Measurements from ENCODE around the gene FAM217B.
A peak's percentile ranks its signal among the peaks of the same experiment; 100 is the strongest.

Gene FAM217B

GRCh38 chr20:59933849-59934585 lies 6.2 kb upstream of the FAM217B start:
- H3K36me3 Mint-ChIP-seq: peaks cover 13% of the 10 kb centered on the region
- DNase-seq (ENCODE audit: low spot score in 2 of 2) (peak; percentile 84 to 91), ATAC-seq (peak; percentile 90)
- peak overlapping the region; percentile 71 for H3K4me3 Mint-ChIP-seq
- H3K4me1 Mint-ChIP-seq: peaks cover 11% of the 10 kb centered on the region
- no peaks in the 10 kb centered on the region for H3K9me3 Mint-ChIP-seq
- peak overlapping the region; percentile 54 for H3K27ac Mint-ChIP-seq

- Mint-ChIP-seq H3K4me1 (peaks cover 11% of the 10 kb centered on the region), H3K27ac (no peak overlapping the region)
These were observed 4.6 kb upstream of the FAM217B start for GRCh38 chr20:59935457-59936185.

GRCh38 chr20:59936409-59936808 lies 3.8 kb upstream of the FAM217B start:
- H3K27ac Mint-ChIP-seq: no peak overlapping the region

More at GRCh38 chr20:59935457-59936185, 4.6 kb upstream of the FAM217B start:
- ATAC-seq (no peak), DNase-seq (ENCODE audit: low spot score in 2 of 2) (no peak)
- H3K9me3 Mint-ChIP-seq: no peaks in the 10 kb centered on the region
- H3K36me3 Mint-ChIP-seq: peaks cover 13% of the 10 kb centered on the region
- H3K4me3 Mint-ChIP-seq: no peak overlapping the region

GRCh38 chr20:59937150-59937549 lies 3.0 kb upstream of the FAM217B start:
- H3K4me1 Mint-ChIP-seq: peaks cover 21% of the 10 kb centered on the region
- no peaks in the 10 kb centered on the region for H3K9me3 Mint-ChIP-seq
- no peak overlapping the region for H3K27ac Mint-ChIP-seq
- DNase-seq (ENCODE audit: low spot score in 2 of 2) (no peak), ATAC-seq (no peak)
- no peak overlapping the region for H3K4me3 Mint-ChIP-seq
- peaks cover 15% of the 10 kb centered on the region for H3K36me3 Mint-ChIP-seq

More at GRCh38 chr20:59936409-59936808, 3.8 kb upstream of the FAM217B start:
- no peak for DNase-seq (ENCODE audit: low spot score in 2 of 2)
- H3K36me3 Mint-ChIP-seq: peaks cover 13% of the 10 kb centered on the region
- H3K9me3 Mint-ChIP-seq: no peaks in the 10 kb centered on the region
- H3K4me3 Mint-ChIP-seq: no peak overlapping the region
- ATAC-seq: no peak
- H3K4me1 Mint-ChIP-seq: peaks cover 16% of the 10 kb centered on the region

GRCh38 chr20:59938221-59938620 lies 2.0 kb upstream of the FAM217B start:
- no peak overlapping the region for H3K27ac Mint-ChIP-seq
- ATAC-seq (no peak), DNase-seq (ENCODE audit: low spot score in 2 of 2) (no peak)
- peak overlapping the region; percentile 93 for H3K4me3 Mint-ChIP-seq
- peaks cover 26% of the 10 kb centered on the region for H3K36me3 Mint-ChIP-seq
- H3K9me3 Mint-ChIP-seq: no peaks in the 10 kb centered on the region
- peaks cover 21% of the 10 kb centered on the region for H3K4me1 Mint-ChIP-seq

- H3K9me3 Mint-ChIP-seq: no peaks in the 10 kb centered on the region
- peak overlapping the region; percentile 93 for H3K4me3 Mint-ChIP-seq
- H3K36me3 Mint-ChIP-seq: peaks cover 30% of the 10 kb centered on the region
- DNase-seq (ENCODE audit: low spot score in 2 of 2) (no peak), ATAC-seq (no peak)
- H3K4me1 Mint-ChIP-seq: peaks cover 21% of the 10 kb centered on the region
- peak overlapping the region; percentile 32 for H3K27ac Mint-ChIP-seq
These were observed 1.5 kb upstream of the FAM217B start for GRCh38 chr20:59938696-59939051.

GRCh38 chr20:59939052-59939878 lies 924 bp upstream of the FAM217B start:
- no peak for DNase-seq (ENCODE audit: low spot score in 2 of 2)

GRCh38 chr20:59939879-59940128 lies 385 bp upstream of the FAM217B start:
- DNase-seq (ENCODE audit: low spot score in 2 of 2) (no peak), ATAC-seq (peak; percentile 41)
- peak overlapping the region; percentile 97 for H3K27ac Mint-ChIP-seq
- peak overlapping the region; percentile 93 for H3K4me3 Mint-ChIP-seq
- H3K36me3 Mint-ChIP-seq: peaks cover 37% of the 10 kb centered on the region
- H3K9me3 Mint-ChIP-seq: no peaks in the 10 kb centered on the region
- peaks cover 21% of the 10 kb centered on the region for H3K4me1 Mint-ChIP-seq

More at GRCh38 chr20:59939052-59939878, 924 bp upstream of the FAM217B start:
- H3K36me3 Mint-ChIP-seq: peaks cover 33% of the 10 kb centered on the region
- peak overlapping the region; percentile 32 for H3K27ac Mint-ChIP-seq
- no peaks in the 10 kb centered on the region for H3K9me3 Mint-ChIP-seq
- no peak for ATAC-seq
- H3K4me3 Mint-ChIP-seq: peak overlapping the region; percentile 93
- H3K4me1 Mint-ChIP-seq: peaks cover 21% of the 10 kb centered on the region

- peak overlapping the region; percentile 97 for H3K27ac Mint-ChIP-seq
- ATAC-seq: no peak
- no peaks in the 10 kb centered on the region for H3K9me3 Mint-ChIP-seq
- no peak for DNase-seq (ENCODE audit: low spot score in 2 of 2)
- H3K4me1 Mint-ChIP-seq: peaks cover 21% of the 10 kb centered on the region
- H3K4me3 Mint-ChIP-seq: peak overlapping the region; percentile 93
- H3K36me3 Mint-ChIP-seq: peaks cover 48% of the 10 kb centered on the region
These were observed 736 bp downstream of the FAM217B start for GRCh38 chr20:59940956-59941294.

- Mint-ChIP-seq H3K27ac (no peak overlapping the region), H3K36me3 (peaks cover 51% of the 10 kb centered on the region), H3K9me3 (no peaks in the 10 kb centered on the region), H3K4me1 (peaks cover 21% of the 10 kb centered on the region), H3K4me3 (peak overlapping the region; percentile 93)
- no peak for DNase-seq (ENCODE audit: low spot score in 2 of 2)
- ATAC-seq: no peak
These were observed 2.1 kb downstream of the FAM217B start for GRCh38 chr20:59942245-59942644.

GRCh38 chr20:59944726-59945125 lies 4.5 kb downstream of the FAM217B start:
- Mint-ChIP-seq H3K4me1 (peaks cover 18% of the 10 kb centered on the region), H3K36me3 (peaks cover 43% of the 10 kb centered on the region), H3K27ac (peak overlapping the region; percentile 40), H3K9me3 (no peaks in the 10 kb centered on the region), H3K4me3 (no peak overlapping the region)
- DNase-seq (ENCODE audit: low spot score in 2 of 2) (no peak), ATAC-seq (no peak)

- no peak overlapping the region for H3K4me3 Mint-ChIP-seq
- H3K36me3 Mint-ChIP-seq: peaks cover 43% of the 10 kb centered on the region
- peaks cover 18% of the 10 kb centered on the region for H3K4me1 Mint-ChIP-seq
- no peak overlapping the region for H3K27ac Mint-ChIP-seq
- H3K9me3 Mint-ChIP-seq: no peaks in the 10 kb centered on the region
- DNase-seq (ENCODE audit: low spot score in 2 of 2) (no peak), ATAC-seq (no peak)
These were observed 5.0 kb downstream of the FAM217B start for GRCh38 chr20:59945175-59945574.

GRCh38 chr20:59945731-59946130 lies 5.5 kb downstream of the FAM217B start:
- H3K4me3 Mint-ChIP-seq: no peak overlapping the region
- H3K27ac Mint-ChIP-seq: no peak overlapping the region
- peaks cover 18% of the 10 kb centered on the region for H3K4me1 Mint-ChIP-seq
- ATAC-seq (no peak), DNase-seq (ENCODE audit: low spot score in 2 of 2) (no peak)
- H3K36me3 Mint-ChIP-seq: peaks cover 43% of the 10 kb centered on the region
- H3K9me3 Mint-ChIP-seq: no peaks in the 10 kb centered on the region

- Mint-ChIP-seq H3K9me3 (no peaks in the 10 kb centered on the region), H3K27ac (no peak overlapping the region), H3K36me3 (peaks cover 38% of the 10 kb centered on the region), H3K4me1 (peaks cover 8% of the 10 kb centered on the region), H3K4me3 (no peak overlapping the region)
- ATAC-seq: no peak
- DNase-seq (ENCODE audit: low spot score in 2 of 2): no peak
These were observed 7.2 kb downstream of the FAM217B start for GRCh38 chr20:59947376-59947775.

- Mint-ChIP-seq H3K4me1 (peaks cover 8% of the 10 kb centered on the region), H3K27ac (peak overlapping the region; percentile 91), H3K9me3 (no peaks in the 10 kb centered on the region), H3K36me3 (peaks cover 30% of the 10 kb centered on the region), H3K4me3 (no peak overlapping the region)
- DNase-seq (ENCODE audit: low spot score in 2 of 2) (no peak), ATAC-seq (no peak)
These were observed 8.0 kb downstream of the FAM217B start for GRCh38 chr20:59948212-59948611.

All from stimulated activated effector memory CD8-positive, alpha-beta T cell treated with anti-CD3 and anti-CD28 coated beads, Interleukin-12 subunit alpha, Interleukin-12 subunit beta, amount 100 ng/mL, for 72 hours (primary cell).